HEK293 (cell line): ENCODE results near the gene PRKCA.
"Not testable (repeated sequence)": the region's sequence is repeated elsewhere in the genome, so short reads cannot be mapped to it uniquely, and the experiment has no call there.

Source experiments
- CTCF ChIA-PET: fragments of 350-600 bp; formaldehyde crosslinking; extraction: SDS; loops from one replicate; lab custom pipeline; 2021; ENCODE audit warnings: antibody characterized with exemption; lab: Yijun Ruan, JAX
- POLR2A ChIA-PET: fragments of 300-600 bp; formaldehyde crosslinking; extraction: SDS; loops from one replicate; lab custom pipeline; 2020; ENCODE audit warnings: antibody characterized with exemption, inconsistent platforms; lab: Yijun Ruan, JAX
- H3K27ac ChIP-seq: fragments of 200-500 bp; sonication (Bioruptor generic); 2 replicates; pipeline ENCODE4 v1.5.1; 2014; ENCODE audit warnings: low read depth, low read length, control low read depth, inconsistent platforms; ENCODE audit errors: extremely low read depth
- H3K36me3 ChIP-seq, 2 experiments: fragments of 200-500 bp in 1 of 2; sonication (Bioruptor generic) in 1 of 2; 1 replicate in 1 of 2; 2 replicates in 1 of 2; pipeline ENCODE4 v1.5.1; 2014 to 2017; ENCODE audit warnings: inconsistent platforms in 2 of 2, low read length in 2 of 2; ENCODE audit not compliant: control insufficient read depth in 2 of 2, insufficient read depth in 1 of 2
- H3K4me1 ChIP-seq: fragments of 200-500 bp; sonication (Bioruptor generic); 2 replicates; pipeline ENCODE4 v1.5.1; 2014; ENCODE audit warnings: mild to moderate bottlenecking, low read length, inconsistent platforms; ENCODE audit not compliant: control insufficient read depth, insufficient read depth
- H3K4me3 ChIP-seq: 2 replicates; pipeline ENCODE4 v1.5.1; 2011; ENCODE audit warnings: low read depth, mild to moderate bottlenecking, control low read depth, low read length, moderate library complexity
- H3K9me3 ChIP-seq: fragments of 200-500 bp; sonication (Bioruptor generic); 2 replicates; pipeline ENCODE4 v1.5.1; 2014; ENCODE audit warnings: low read depth, low read length, inconsistent platforms; ENCODE audit not compliant: control insufficient read depth, insufficient read depth
- BCL11A ChIP-seq: fragments of 450-650 bp; formaldehyde crosslinking; IDR thresholded peaks from 2 replicates; pipeline ENCODE4 v1.5.1; 2016; ENCODE audit warnings: low read depth, missing biosample characterization, missing genetic modification characterization
- GLI4 ChIP-seq: fragments of 450-650 bp; formaldehyde crosslinking; IDR thresholded peaks from 2 replicates; pipeline ENCODE4 v1.5.1; 2016; ENCODE audit warnings: missing biosample characterization, missing genetic modification characterization
- KLF7 ChIP-seq: fragments of 450-650 bp; formaldehyde crosslinking; IDR thresholded peaks from 2 replicates; pipeline ENCODE4 v1.5.1; 2016; ENCODE audit warnings: missing biosample characterization, missing genetic modification characterization, borderline replicate concordance
- KLF8 ChIP-seq: fragments of 450-650 bp; formaldehyde crosslinking; IDR thresholded peaks from 2 replicates; pipeline ENCODE4 v1.5.1; 2016; ENCODE audit warnings: missing biosample characterization, missing genetic modification characterization
- KLF9 ChIP-seq: fragments of 450-650 bp; formaldehyde crosslinking; IDR thresholded peaks from 2 replicates; pipeline ENCODE4 v1.5.1; 2016; ENCODE audit warnings: missing biosample characterization, missing genetic modification characterization, low read depth
- REPIN1 ChIP-seq: fragments of 450-650 bp; formaldehyde crosslinking; IDR thresholded peaks from 2 replicates; pipeline ENCODE4 v1.5.1; 2017; ENCODE audit warnings: missing biosample characterization, missing genetic modification characterization, low read depth
- SP3 ChIP-seq: fragments of 450-650 bp; formaldehyde crosslinking; IDR thresholded peaks from 2 replicates; pipeline ENCODE4 v1.5.1; 2016; ENCODE audit warnings: missing biosample characterization, missing genetic modification characterization
- WT1 ChIP-seq: fragments of 450-650 bp; formaldehyde crosslinking; IDR thresholded peaks from 2 replicates; pipeline ENCODE4 v1.5.1; 2016; ENCODE audit warnings: missing biosample characterization, missing genetic modification characterization
- ZBTB20 ChIP-seq: fragments of 450-650 bp; formaldehyde crosslinking; IDR thresholded peaks from 2 replicates; pipeline ENCODE4 v1.5.1; 2016; ENCODE audit warnings: missing biosample characterization, missing genetic modification characterization
- ZNF155 ChIP-seq: fragments of 450-650 bp; formaldehyde crosslinking; IDR thresholded peaks from 2 replicates; pipeline ENCODE4 v1.5.1; 2016; ENCODE audit warnings: missing biosample characterization, missing genetic modification characterization
- ZNF19 ChIP-seq: fragments of 450-650 bp; formaldehyde crosslinking; IDR thresholded peaks from 2 replicates; pipeline ENCODE4; 2016; ENCODE audit warnings: missing biosample characterization, missing genetic modification characterization, low read depth
- ZNF202 ChIP-seq: fragments of 450-650 bp; formaldehyde crosslinking; IDR thresholded peaks from 2 replicates; pipeline ENCODE4 v1.5.1; 2016; ENCODE audit warnings: missing biosample characterization, missing genetic modification characterization, borderline replicate concordance
- ZNF223 ChIP-seq: fragments of 450-650 bp; formaldehyde crosslinking; IDR thresholded peaks from 2 replicates; pipeline ENCODE4 v1.5.1; 2016; ENCODE audit warnings: missing biosample characterization, missing genetic modification characterization
- ZNF324 ChIP-seq: fragments of 450-650 bp; formaldehyde crosslinking; IDR thresholded peaks from 2 replicates; pipeline ENCODE4 v1.5.1; 2016; ENCODE audit warnings: missing biosample characterization, missing genetic modification characterization
- ZNF433 ChIP-seq: fragments of 450-650 bp; formaldehyde crosslinking; IDR thresholded peaks from 2 replicates; pipeline ENCODE4 v1.5.1; 2016; ENCODE audit warnings: missing biosample characterization, missing genetic modification characterization, low read depth
- ZNF473 ChIP-seq: fragments of 450-650 bp; formaldehyde crosslinking; IDR thresholded peaks from 2 replicates; pipeline ENCODE4 v1.5.1; 2017; ENCODE audit warnings: missing biosample characterization, missing genetic modification characterization
- ZNF561 ChIP-seq: fragments of 450-650 bp; IDR thresholded peaks from 2 replicates; pipeline ENCODE4 v1.5.1; 2018; ENCODE audit warnings: missing biosample characterization, missing genetic modification characterization, borderline replicate concordance
- ZNF571 ChIP-seq: fragments of 450-650 bp; formaldehyde crosslinking; IDR thresholded peaks from 2 replicates; pipeline ENCODE4 v1.5.0; 2017; ENCODE audit warnings: missing biosample characterization, missing genetic modification characterization
- ZNF600 ChIP-seq: fragments of 450-650 bp; formaldehyde crosslinking; IDR thresholded peaks from 2 replicates; pipeline ENCODE4 v1.5.1; 2016; ENCODE audit warnings: missing biosample characterization, missing genetic modification characterization
- ZNF664 ChIP-seq: fragments of 450-650 bp; formaldehyde crosslinking; IDR thresholded peaks from 2 replicates; pipeline ENCODE4 v1.5.1; 2016; ENCODE audit warnings: missing biosample characterization, missing genetic modification characterization
- TF ChIP-seq, protein P1 (sequence below): fragments of 450-650 bp; formaldehyde crosslinking; IDR thresholded peaks from 2 replicates; pipeline ENCODE4 v1.5.1; 2016; ENCODE audit warnings: missing biosample characterization, missing genetic modification characterization
- TF ChIP-seq, protein P2 (sequence below): fragments of 450-650 bp; formaldehyde crosslinking; IDR thresholded peaks from 2 replicates; pipeline ENCODE4 v1.5.1; 2016; ENCODE audit warnings: missing biosample characterization, missing genetic modification characterization, borderline replicate concordance
- TF ChIP-seq, protein P3 (sequence below): fragments of 450-650 bp; formaldehyde crosslinking; IDR thresholded peaks from 2 replicates; pipeline ENCODE4 v1.5.1; 2016; ENCODE audit warnings: missing biosample characterization, missing genetic modification characterization
- TF ChIP-seq, protein P4 (sequence below): fragments of 450-650 bp; formaldehyde crosslinking; IDR thresholded peaks from 2 replicates; pipeline ENCODE4 v1.5.1; 2017; ENCODE audit warnings: missing biosample characterization, missing genetic modification characterization

PRKCA gene

DNA sequence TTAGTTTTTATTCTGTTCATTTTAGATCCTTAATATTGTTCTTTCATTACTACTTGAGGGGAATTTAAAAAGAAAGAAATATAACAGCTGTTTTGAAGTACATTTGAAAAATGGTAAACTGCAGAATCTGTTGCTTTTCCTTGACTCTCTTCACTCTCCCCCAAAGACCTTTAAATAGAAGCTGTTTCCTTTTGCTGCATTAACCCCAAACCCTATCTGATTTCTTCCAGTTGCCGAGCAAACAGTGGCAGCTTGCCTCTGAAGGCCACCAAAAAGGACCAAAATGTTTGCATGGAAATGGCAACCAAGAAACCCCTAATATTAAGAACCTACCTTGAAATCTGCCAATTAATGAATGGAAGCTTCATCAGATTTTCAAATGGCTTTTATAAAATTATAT, 37.1 kb downstream of the PRKCA start (continued):
- TF ChIP-seq ZNF223, result no peak

DNA sequence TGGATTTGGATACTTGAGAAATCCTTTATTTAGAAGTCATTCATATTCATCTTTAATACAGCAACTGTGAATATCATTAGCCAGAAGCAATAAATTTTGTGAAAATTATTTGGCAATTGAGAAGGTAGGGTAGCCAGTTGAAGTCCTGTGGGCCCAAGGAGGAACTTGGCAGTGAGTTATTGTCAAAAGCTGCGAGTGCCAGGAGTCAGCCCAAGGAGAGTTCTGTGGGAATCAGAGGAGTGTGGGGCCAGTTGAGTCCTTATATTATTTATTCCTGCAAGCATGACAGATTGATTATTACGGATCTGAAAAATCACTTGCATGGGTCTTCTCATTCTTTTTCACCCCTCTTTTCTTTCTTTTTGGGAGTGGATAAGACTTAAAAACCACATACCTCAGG, 38.3 kb downstream of the PRKCA start:
- CTCF ChIA-PET, result interaction anchor here (0.7 kb wide), 1 partner anchor 14 kb away, joined by 3 read pairs; no protein-coding TSS in a partner anchor
- no peaks in the 10 kb centered on the region for H3K36me3 ChIP-seq
- TF ChIP-seq REPIN1 (tag by site-specific recombination), result no peak
- TF ChIP-seq BCL11A (tag by site-specific recombination), result no peak
- TF ChIP-seq ZNF155, result no peak
- TF ChIP-seq, protein P1, sequence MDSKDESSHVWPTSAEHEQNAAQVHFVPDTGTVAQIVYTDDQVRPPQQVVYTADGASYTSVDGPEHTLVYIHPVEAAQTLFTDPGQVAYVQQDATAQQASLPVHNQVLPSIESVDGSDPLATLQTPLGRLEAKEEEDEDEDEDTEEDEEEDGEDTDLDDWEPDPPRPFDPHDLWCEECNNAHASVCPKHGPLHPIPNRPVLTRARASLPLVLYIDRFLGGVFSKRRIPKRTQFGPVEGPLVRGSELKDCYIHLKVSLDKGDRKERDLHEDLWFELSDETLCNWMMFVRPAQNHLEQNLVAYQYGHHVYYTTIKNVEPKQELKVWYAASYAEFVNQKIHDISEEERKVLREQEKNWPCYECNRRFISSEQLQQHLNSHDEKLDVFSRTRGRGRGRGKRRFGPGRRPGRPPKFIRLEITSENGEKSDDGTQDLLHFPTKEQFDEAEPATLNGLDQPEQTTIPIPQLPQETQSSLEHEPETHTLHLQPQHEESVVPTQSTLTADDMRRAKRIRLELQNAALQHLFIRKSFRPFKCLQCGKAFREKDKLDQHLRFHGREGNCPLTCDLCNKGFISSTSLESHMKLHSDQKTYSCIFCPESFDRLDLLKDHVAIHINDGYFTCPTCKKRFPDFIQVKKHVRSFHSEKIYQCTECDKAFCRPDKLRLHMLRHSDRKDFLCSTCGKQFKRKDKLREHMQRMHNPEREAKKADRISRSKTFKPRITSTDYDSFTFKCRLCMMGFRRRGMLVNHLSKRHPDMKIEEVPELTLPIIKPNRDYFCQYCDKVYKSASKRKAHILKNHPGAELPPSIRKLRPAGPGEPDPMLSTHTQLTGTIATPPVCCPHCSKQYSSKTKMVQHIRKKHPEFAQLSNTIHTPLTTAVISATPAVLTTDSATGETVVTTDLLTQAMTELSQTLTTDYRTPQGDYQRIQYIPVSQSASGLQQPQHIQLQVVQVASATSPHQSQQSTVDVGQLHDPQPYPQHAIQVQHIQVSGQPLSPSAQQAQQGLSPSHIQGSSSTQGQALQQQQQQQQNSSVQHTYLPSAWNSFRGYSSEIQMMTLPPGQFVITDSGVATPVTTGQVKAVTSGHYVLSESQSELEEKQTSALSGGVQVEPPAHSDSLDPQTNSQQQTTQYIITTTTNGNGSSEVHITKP (tag by site-specific recombination), result no peak
- TF ChIP-seq ZNF202 (tag by site-specific recombination), result no peak
- no peak for TF ChIP-seq ZNF571 (tag by site-specific recombination)
- POLR2A ChIA-PET, result no interaction called here
- H3K4me1 ChIP-seq, result peaks cover 35% of the 10 kb centered on the region
- H3K27ac ChIP-seq, result no peak overlapping the region
- H3K9me3 ChIP-seq, result no peaks in the 10 kb centered on the region
- no peak overlapping the region for H3K4me3 ChIP-seq

DNA sequence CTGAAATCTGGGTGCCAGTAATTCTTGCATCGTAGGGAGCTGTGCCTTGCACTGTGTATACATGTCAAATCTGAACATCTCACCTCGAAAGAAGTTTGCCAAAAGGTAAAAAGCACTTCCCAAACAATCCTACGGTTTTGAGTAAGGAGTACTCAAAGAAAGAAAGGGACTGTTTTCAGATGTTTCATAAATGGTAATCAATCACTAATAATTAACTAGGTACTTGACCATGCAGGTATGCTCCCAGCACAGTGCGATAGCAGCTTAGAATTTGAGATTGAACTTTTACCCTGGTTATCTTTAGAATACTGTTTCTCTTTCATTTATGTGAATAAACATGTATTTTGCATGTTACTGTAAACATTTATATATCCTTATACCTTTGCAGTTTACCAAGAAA, 39.0 kb downstream of the PRKCA start:
- CTCF ChIA-PET, result interaction anchor here (0.7 kb wide), 2 partner anchors 12 to 15 kb away, joined by 3 to 6 read pairs; no protein-coding TSS in a partner anchor
- TF ChIP-seq KLF9, result no peak
- no peak for TF ChIP-seq ZNF600 (tag by site-specific recombination)
- TF ChIP-seq ZBTB20 (tag by site-specific recombination), result no peak
- no peak for TF ChIP-seq ZNF473 (tag by site-specific recombination)
- no peak for TF ChIP-seq ZNF223
- TF ChIP-seq, protein P2, sequence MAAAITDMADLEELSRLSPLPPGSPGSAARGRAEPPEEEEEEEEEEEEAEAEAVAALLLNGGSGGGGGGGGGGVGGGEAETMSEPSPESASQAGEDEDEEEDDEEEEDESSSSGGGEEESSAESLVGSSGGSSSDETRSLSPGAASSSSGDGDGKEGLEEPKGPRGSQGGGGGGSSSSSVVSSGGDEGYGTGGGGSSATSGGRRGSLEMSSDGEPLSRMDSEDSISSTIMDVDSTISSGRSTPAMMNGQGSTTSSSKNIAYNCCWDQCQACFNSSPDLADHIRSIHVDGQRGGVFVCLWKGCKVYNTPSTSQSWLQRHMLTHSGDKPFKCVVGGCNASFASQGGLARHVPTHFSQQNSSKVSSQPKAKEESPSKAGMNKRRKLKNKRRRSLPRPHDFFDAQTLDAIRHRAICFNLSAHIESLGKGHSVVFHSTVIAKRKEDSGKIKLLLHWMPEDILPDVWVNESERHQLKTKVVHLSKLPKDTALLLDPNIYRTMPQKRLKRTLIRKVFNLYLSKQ, result no peak
- TF ChIP-seq WT1 (tag by site-specific recombination), result no peak
- no peak for TF ChIP-seq GLI4 (tag by site-specific recombination)
- TF ChIP-seq ZNF664, result no peak
- TF ChIP-seq, protein P3, sequence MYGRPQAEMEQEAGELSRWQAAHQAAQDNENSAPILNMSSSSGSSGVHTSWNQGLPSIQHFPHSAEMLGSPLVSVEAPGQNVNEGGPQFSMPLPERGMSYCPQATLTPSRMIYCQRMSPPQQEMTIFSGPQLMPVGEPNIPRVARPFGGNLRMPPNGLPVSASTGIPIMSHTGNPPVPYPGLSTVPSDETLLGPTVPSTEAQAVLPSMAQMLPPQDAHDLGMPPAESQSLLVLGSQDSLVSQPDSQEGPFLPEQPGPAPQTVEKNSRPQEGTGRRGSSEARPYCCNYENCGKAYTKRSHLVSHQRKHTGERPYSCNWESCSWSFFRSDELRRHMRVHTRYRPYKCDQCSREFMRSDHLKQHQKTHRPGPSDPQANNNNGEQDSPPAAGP, result no peak
- TF ChIP-seq ZNF571 (tag by site-specific recombination), result no peak
- no peak for TF ChIP-seq KLF8 (tag by site-specific recombination)
- TF ChIP-seq ZNF19 (tag by site-specific recombination), result no peak
- no peak for TF ChIP-seq BCL11A (tag by site-specific recombination)
- no peak for TF ChIP-seq KLF7 (tag by site-specific recombination)
- no peak for TF ChIP-seq ZNF433
- no peak for TF ChIP-seq SP3 (tag by site-specific recombination)
- no peak for TF ChIP-seq ZNF561 (tag by site-specific recombination)
- TF ChIP-seq, protein P4, sequence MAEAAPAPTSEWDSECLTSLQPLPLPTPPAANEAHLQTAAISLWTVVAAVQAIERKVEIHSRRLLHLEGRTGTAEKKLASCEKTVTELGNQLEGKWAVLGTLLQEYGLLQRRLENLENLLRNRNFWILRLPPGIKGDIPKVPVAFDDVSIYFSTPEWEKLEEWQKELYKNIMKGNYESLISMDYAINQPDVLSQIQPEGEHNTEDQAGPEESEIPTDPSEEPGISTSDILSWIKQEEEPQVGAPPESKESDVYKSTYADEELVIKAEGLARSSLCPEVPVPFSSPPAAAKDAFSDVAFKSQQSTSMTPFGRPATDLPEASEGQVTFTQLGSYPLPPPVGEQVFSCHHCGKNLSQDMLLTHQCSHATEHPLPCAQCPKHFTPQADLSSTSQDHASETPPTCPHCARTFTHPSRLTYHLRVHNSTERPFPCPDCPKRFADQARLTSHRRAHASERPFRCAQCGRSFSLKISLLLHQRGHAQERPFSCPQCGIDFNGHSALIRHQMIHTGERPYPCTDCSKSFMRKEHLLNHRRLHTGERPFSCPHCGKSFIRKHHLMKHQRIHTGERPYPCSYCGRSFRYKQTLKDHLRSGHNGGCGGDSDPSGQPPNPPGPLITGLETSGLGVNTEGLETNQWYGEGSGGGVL (tag by site-specific recombination), result no peak
- TF ChIP-seq ZNF324 (tag by site-specific recombination), result no peak
- H3K4me3 ChIP-seq, result no peak overlapping the region
- H3K9me3 ChIP-seq, result no peaks in the 10 kb centered on the region
- no peak overlapping the region for H3K27ac ChIP-seq
- H3K36me3 ChIP-seq, result no peaks in the 10 kb centered on the region
- POLR2A ChIA-PET, result no interaction called here
- H3K4me1 ChIP-seq, result peaks cover 36% of the 10 kb centered on the region

DNA sequence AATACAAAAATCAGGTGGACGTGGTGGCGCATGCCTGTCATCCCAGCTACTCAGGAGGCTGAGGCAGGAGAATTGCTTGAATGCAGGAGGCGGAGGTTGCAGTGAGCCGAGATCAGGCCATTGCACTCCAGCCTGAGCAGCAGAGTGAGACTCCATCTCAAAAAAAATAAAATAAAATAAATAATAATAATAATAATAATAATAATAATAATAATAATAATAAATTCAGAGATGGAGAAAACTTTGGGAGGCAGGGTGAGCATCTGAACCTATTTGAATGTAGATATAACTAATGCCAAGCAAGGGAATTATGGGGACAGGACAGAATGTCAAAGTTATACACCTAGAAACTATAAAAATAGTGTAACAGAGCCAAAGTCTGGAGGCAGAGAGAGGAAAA, 39.9 kb downstream of the PRKCA start:
- H3K36me3 ChIP-seq, H3K9me3 ChIP-seq, H3K4me3 ChIP-seq, POLR2A ChIA-PET, H3K27ac ChIP-seq: not testable (repeated sequence)
- peaks cover 37% of the 10 kb centered on the region for H3K4me1 ChIP-seq
- CTCF ChIA-PET, result interaction anchor here (0.7 kb wide), 1 partner anchor 13 kb away, joined by 6 read pairs; no protein-coding TSS in a partner anchor
